ENCODE data around the gene KCNK16.

DNA sequence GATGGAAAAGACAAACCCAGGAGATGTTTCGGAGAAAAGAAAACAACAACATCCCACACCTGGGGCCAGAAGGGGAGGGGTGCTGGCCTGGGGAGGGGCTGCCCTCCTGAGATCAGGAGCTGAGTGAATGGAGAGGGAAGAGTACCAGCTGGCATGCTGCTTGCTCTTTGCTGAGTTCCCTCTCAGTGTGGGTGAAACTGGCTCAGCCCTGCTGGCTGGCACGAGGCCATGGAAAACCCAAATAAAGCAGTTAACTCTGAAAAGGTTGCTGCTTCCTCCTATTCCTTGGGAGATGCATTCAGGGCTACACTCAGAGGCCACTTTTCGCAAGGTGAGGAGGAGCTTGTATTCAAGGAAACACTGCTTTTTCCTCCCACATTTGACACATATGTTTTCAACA, 8.0 kb upstream of the KCNK16 start:
- TF ChIP-seq, protein P1, sequence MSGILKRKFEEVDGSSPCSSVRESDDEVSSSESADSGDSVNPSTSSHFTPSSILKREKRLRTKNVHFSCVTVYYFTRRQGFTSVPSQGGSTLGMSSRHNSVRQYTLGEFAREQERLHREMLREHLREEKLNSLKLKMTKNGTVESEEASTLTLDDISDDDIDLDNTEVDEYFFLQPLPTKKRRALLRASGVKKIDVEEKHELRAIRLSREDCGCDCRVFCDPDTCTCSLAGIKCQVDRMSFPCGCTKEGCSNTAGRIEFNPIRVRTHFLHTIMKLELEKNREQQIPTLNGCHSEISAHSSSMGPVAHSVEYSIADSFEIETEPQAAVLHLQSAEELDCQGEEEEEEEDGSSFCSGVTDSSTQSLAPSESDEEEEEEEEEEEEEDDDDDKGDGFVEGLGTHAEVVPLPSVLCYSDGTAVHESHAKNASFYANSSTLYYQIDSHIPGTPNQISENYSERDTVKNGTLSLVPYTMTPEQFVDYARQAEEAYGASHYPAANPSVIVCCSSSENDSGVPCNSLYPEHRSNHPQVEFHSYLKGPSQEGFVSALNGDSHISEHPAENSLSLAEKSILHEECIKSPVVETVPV (CRISPR knock-in tag; IDR thresholded peaks at IDR 0.05) = no peak
- TF ChIP-seq ISL1 (CRISPR knock-in tag; IDR thresholded peaks at IDR 0.05) = no peak
- no peak for TF ChIP-seq TCF4 (CRISPR knock-in tag; IDR thresholded peaks at IDR 0.05; ENCODE audit: borderline replicate concordance)
- TF ChIP-seq, protein P2, sequence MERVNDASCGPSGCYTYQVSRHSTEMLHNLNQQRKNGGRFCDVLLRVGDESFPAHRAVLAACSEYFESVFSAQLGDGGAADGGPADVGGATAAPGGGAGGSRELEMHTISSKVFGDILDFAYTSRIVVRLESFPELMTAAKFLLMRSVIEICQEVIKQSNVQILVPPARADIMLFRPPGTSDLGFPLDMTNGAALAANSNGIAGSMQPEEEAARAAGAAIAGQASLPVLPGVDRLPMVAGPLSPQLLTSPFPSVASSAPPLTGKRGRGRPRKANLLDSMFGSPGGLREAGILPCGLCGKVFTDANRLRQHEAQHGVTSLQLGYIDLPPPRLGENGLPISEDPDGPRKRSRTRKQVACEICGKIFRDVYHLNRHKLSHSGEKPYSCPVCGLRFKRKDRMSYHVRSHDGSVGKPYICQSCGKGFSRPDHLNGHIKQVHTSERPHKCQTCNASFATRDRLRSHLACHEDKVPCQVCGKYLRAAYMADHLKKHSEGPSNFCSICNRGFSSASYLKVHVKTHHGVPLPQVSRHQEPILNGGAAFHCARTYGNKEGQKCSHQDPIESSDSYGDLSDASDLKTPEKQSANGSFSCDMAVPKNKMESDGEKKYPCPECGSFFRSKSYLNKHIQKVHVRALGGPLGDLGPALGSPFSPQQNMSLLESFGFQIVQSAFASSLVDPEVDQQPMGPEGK (CRISPR knock-in tag; IDR thresholded peaks at IDR 0.05; ENCODE audit: borderline replicate concordance) = no peak
- TF ChIP-seq ZC3H10 (CRISPR knock-in tag; IDR thresholded peaks at IDR 0.05) = no peak
- no peak for TF ChIP-seq ARNTL (CRISPR knock-in tag; IDR thresholded peaks at IDR 0.05; ENCODE audit: borderline replicate concordance, low read depth)
- no peak for TF ChIP-seq ESRRG (CRISPR knock-in tag; IDR thresholded peaks at IDR 0.05)
- TF ChIP-seq ZNF70 (CRISPR knock-in tag; IDR thresholded peaks at IDR 0.05) = no peak
- TF ChIP-seq ZFP30 (CRISPR knock-in tag; IDR thresholded peaks at IDR 0.05) = no peak
- TF ChIP-seq BACH2 (CRISPR knock-in tag; IDR thresholded peaks at IDR 0.05; ENCODE audit: borderline replicate concordance) = no peak
- TF ChIP-seq ZFP3 (CRISPR knock-in tag; IDR thresholded peaks at IDR 0.05) = no peak
- no peak for TF ChIP-seq SNAI2 (CRISPR knock-in tag; IDR thresholded peaks at IDR 0.05)
- TF ChIP-seq TOX (CRISPR knock-in tag; IDR thresholded peaks at IDR 0.05; ENCODE audit: borderline replicate concordance) = no peak

All from SK-N-SH treated with all-trans-retinoic acid at 6 μM for 48 hours (cell line).